H1 (cell line): Measurements from ENCODE around the gene TTPAL. TPM values are rescaled to one million over a fixed set of nuclear protein-coding genes. Genes with fewer than 3 reads are reported as not detected.

Source experiments
- CTCF ChIA-PET: fragments of 300-600 bp; sonication (Branson Sonifier 250); formaldehyde crosslinking; loops from one replicate; lab custom pipeline; 2021; ENCODE audit not compliant: partially characterized antibody; lab: Charles Lee
- POLR2A ChIA-PET: fragments of 300-600 bp; sonication (Branson Sonifier 250); formaldehyde crosslinking; loops from one replicate; lab custom pipeline; 2021; ENCODE audit warnings: inconsistent platforms; ENCODE audit not compliant: partially characterized antibody; lab: Charles Lee
- DNase-seq, 2 experiments: peaks; one replicate each; pipeline versions ENCODE4 v3.0.0 to v3.0.0-alpha.2; 2010 to 2022; ENCODE audit warnings: low spot score in 2 of 2, low read depth in 1 of 2, mixed read lengths in 1 of 2
- FAIRE-seq: peaks from 2 replicates; lab custom pipeline; 2011; peaks lifted over from hg19 to GRCh38; lab: Jason Lieb, UNC
- H2AFZ ChIP-seq: 2 replicates; pipeline ENCODE4 v1.8.1; 2012; ENCODE audit warnings: low read length, inconsistent platforms
- H2AK5ac ChIP-seq: 2 replicates; pipeline ENCODE4 v1.6.1; 2013; ENCODE audit warnings: low read depth, low read length
- H2BK120ac ChIP-seq: replicated peaks from 2 replicates; pipeline ENCODE3; 2013; ENCODE audit warnings: low read depth, low read length, inconsistent platforms
- H2BK12ac ChIP-seq: 2 replicates; pipeline ENCODE4 v1.6.1; 2013; ENCODE audit warnings: low read depth, low read length
- H2BK15ac ChIP-seq: 2 replicates; pipeline ENCODE4 v1.6.1; 2013; ENCODE audit warnings: low read length
- H2BK20ac ChIP-seq: 2 replicates; pipeline ENCODE4 v1.6.1; 2013; ENCODE audit warnings: low read length
- H2BK5ac ChIP-seq: 2 replicates; pipeline ENCODE4 v1.6.1; 2013; ENCODE audit warnings: low read depth, low read length
- H3K14ac ChIP-seq: 2 replicates; pipeline ENCODE4 v1.6.1; 2013; ENCODE audit warnings: inconsistent platforms; ENCODE audit not compliant: insufficient read length
- H3K18ac ChIP-seq: 2 replicates; pipeline ENCODE4 v1.6.1; 2013; ENCODE audit warnings: low read length; ENCODE audit errors: extremely low read depth
- H3K23ac ChIP-seq: 2 replicates; pipeline ENCODE4 v1.6.1; 2013; ENCODE audit warnings: inconsistent platforms; ENCODE audit not compliant: insufficient read length
- H3K23me2 ChIP-seq: 2 replicates; pipeline ENCODE4 v1.6.1; 2013; ENCODE audit warnings: low read depth, low read length
- H3K27ac ChIP-seq: 2 replicates; pipeline ENCODE4 v1.6.1; 2011; ENCODE audit warnings: low read depth, low read length, inconsistent platforms
- H3K27me3 ChIP-seq, 4 experiments: replicated peaks in 1 of 4; 1 replicate in 1 of 4; 2 replicates in 3 of 4; pipeline versions ENCODE4 v1.6.1 to v1.8.1; 2011 to 2013; ENCODE audit warnings: low read length in 3 of 4, mild to moderate bottlenecking in 3 of 4, inconsistent platforms in 2 of 4, mixed read lengths in 2 of 4, moderate library complexity in 1 of 4; ENCODE audit not compliant: control insufficient read depth in 3 of 4, insufficient read depth in 3 of 4; ENCODE audit errors: extremely low read depth in 1 of 4
- H3K36me3 ChIP-seq, 4 experiments: 2 replicates each; pipeline versions ENCODE4 v1.6.1 to v1.8.1; 2011 to 2013; ENCODE audit warnings: mild to moderate bottlenecking in 4 of 4, low read length in 3 of 4, moderate library complexity in 2 of 4, control low read depth in 1 of 4, inconsistent platforms in 1 of 4; ENCODE audit not compliant: insufficient read depth in 4 of 4, control insufficient read depth in 2 of 4
- H3K4ac ChIP-seq: replicated peaks from 2 replicates; pipeline ENCODE3; 2013; ENCODE audit warnings: low read length, low read depth, mixed read lengths, inconsistent platforms; ENCODE audit not compliant: insufficient read length
- H3K4me1 ChIP-seq, 4 experiments: replicated peaks in 1 of 4; 1 replicate in 1 of 4; 2 replicates in 3 of 4; pipeline versions ENCODE4 v1.6.1 to v1.8.1; 2011 to 2013; ENCODE audit warnings: low read length in 3 of 4, inconsistent platforms in 2 of 4, mixed read lengths in 1 of 4; ENCODE audit not compliant: insufficient read depth in 4 of 4, control insufficient read depth in 3 of 4
- H3K4me2 ChIP-seq, 2 experiments: 2 replicates each; pipeline versions ENCODE4 v1.6.1 to v1.8.1; 2011 to 2013; ENCODE audit warnings: low read depth in 2 of 2, low read length in 2 of 2, control low read depth in 1 of 2, inconsistent platforms in 1 of 2, mild to moderate bottlenecking in 1 of 2; ENCODE audit not compliant: insufficient read depth in 1 of 2
- H3K4me3 ChIP-seq, 4 experiments: fragments of 200-600, 300-600 bp in 1 of 4; sonication (generic), shearing (Covaris generic), sonication (Bioruptor Twin) in 1 of 4; 2 replicates each; pipeline versions ENCODE4 v1.5.1 to v1.8.1; 2011 to 2016; ENCODE audit warnings: low read length in 4 of 4, low read depth in 3 of 4, control low read depth in 2 of 4, inconsistent platforms in 2 of 4, mild to moderate bottlenecking in 2 of 4, mixed read lengths in 1 of 4, moderate library complexity in 1 of 4; ENCODE audit not compliant: insufficient read depth in 2 of 4; ENCODE audit errors: extremely low read depth in 1 of 4
- H3K56ac ChIP-seq: replicated peaks from 2 replicates; pipeline ENCODE3; 2013; ENCODE audit warnings: low read depth, mild to moderate bottlenecking, mixed read lengths, low read length, inconsistent platforms; ENCODE audit not compliant: insufficient read length
- H3K79me1 ChIP-seq: 2 replicates; pipeline ENCODE4 v1.6.1; 2013; ENCODE audit warnings: low read depth, low read length, control low read depth
- H3K79me2 ChIP-seq, 2 experiments: 2 replicates each; pipeline versions ENCODE4 v1.6.1 to v1.8.1; 2012 to 2013; ENCODE audit warnings: low read length in 2 of 2, mild to moderate bottlenecking in 2 of 2, inconsistent platforms in 1 of 2; ENCODE audit not compliant: insufficient read depth in 2 of 2, control insufficient read depth in 1 of 2
- H3K9ac ChIP-seq, 4 experiments: replicated peaks in 1 of 4; 1 replicate in 1 of 4; 2 replicates in 3 of 4; pipeline versions ENCODE4 v1.6.1 to v1.8.1; 2011 to 2013; ENCODE audit warnings: low read depth in 3 of 4, low read length in 3 of 4, control low read depth in 2 of 4, mild to moderate bottlenecking in 2 of 4, moderate library complexity in 2 of 4, inconsistent platforms in 1 of 4; ENCODE audit errors: extremely low read depth in 1 of 4
- H3K9me3 ChIP-seq, 2 experiments: 2 replicates each; pipeline versions ENCODE4 v1.6.1 to v1.8.1; 2012 to 2013; ENCODE audit warnings: mild to moderate bottlenecking in 2 of 2, moderate library complexity in 2 of 2, control low read depth in 1 of 2, inconsistent platforms in 1 of 2, low read depth in 1 of 2, low read length in 1 of 2, mixed read lengths in 1 of 2; ENCODE audit not compliant: insufficient read depth in 2 of 2
- H4K20me1 ChIP-seq, 2 experiments: replicated peaks in 1 of 2; 2 replicates each; pipeline versions ENCODE3 to v1.8.1; 2011 to 2013; ENCODE audit warnings: inconsistent platforms in 2 of 2, low read length in 2 of 2, mild to moderate bottlenecking in 1 of 2; ENCODE audit not compliant: insufficient read depth in 2 of 2, control insufficient read depth in 1 of 2
- H4K5ac ChIP-seq: 2 replicates; pipeline ENCODE4 v1.6.1; 2013; ENCODE audit warnings: low read length, low read depth, mixed read lengths, inconsistent platforms; ENCODE audit not compliant: insufficient read length
- H4K8ac ChIP-seq: 2 replicates; pipeline ENCODE4 v1.8.0; 2013; ENCODE audit warnings: mild to moderate bottlenecking, moderate library complexity, low read length, inconsistent platforms; ENCODE audit not compliant: insufficient read depth; ENCODE audit errors: extremely low read depth
- H4K91ac ChIP-seq: replicated peaks from 2 replicates; pipeline ENCODE3; 2013; ENCODE audit warnings: low read length, mixed read lengths, inconsistent platforms; ENCODE audit not compliant: insufficient read length
- CTBP2 ChIP-seq: IDR thresholded peaks from 2 replicates; pipeline ENCODE4 v1.7.0; 2011; ENCODE audit warnings: borderline replicate concordance, mild to moderate bottlenecking, moderate library complexity, mixed read lengths, low read length; ENCODE audit not compliant: insufficient read depth, insufficient read length
- GTF2F1 ChIP-seq: IDR thresholded peaks from 2 replicates; pipeline ENCODE4 v1.6.1; 2012; ENCODE audit warnings: low read depth, low read length, improper control_type of control experiment, borderline replicate concordance
- JUND ChIP-seq: IDR thresholded peaks from 2 replicates; pipeline ENCODE4 v1.6.1; 2011; ENCODE audit warnings: mild to moderate bottlenecking, improper control_type of control experiment, low read length
- MAFK ChIP-seq: IDR thresholded peaks from 2 replicates; pipeline ENCODE4 v1.6.1; 2012; ENCODE audit warnings: low read depth, mild to moderate bottlenecking, improper control_type of control experiment, low read length
- RAD21 ChIP-seq, 2 experiments: IDR thresholded peaks in 1 of 2; conservative IDR thresholded peaks in 1 of 2; 2 replicates each; pipeline ENCODE4 v1.6.1; 2011; ENCODE audit warnings: low read depth in 2 of 2, low read length in 2 of 2, improper control_type of control experiment in 1 of 2, inconsistent platforms in 1 of 2, mild to moderate bottlenecking in 1 of 2, moderate library complexity in 1 of 2
- SIX5 ChIP-seq: IDR thresholded peaks from 2 replicates; pipeline ENCODE4 v1.6.1; 2011; ENCODE audit warnings: mild to moderate bottlenecking, low read depth, low read length
- SRF ChIP-seq: IDR thresholded peaks from 2 replicates; pipeline ENCODE4 v1.6.1; 2011; ENCODE audit warnings: mild to moderate bottlenecking, low read depth, low read length, moderate library complexity
- ZNF274 ChIP-seq: IDR thresholded peaks from 2 replicates; pipeline ENCODE4 v1.7.0; 2012; ENCODE audit warnings: low read length, borderline replicate concordance; ENCODE audit errors: extremely low read depth
- WGBS, 2 experiments: shearing (Covaris generic) in 1 of 2; methylation state at CpG; one replicate each; pipeline versions ENCODE4 v1.1.6 to v1.1.7; 2013 to 2015; ENCODE audit warnings: low lambda C conversion rate in 2 of 2, mixed read lengths in 2 of 2, inconsistent platforms in 1 of 2, low coverage in 1 of 2, missing lambda C conversion rate in 1 of 2; ENCODE audit not compliant: insufficient replicate concordance in 2 of 2, insufficient coverage in 1 of 2, insufficient read length in 1 of 2; ENCODE audit errors: extremely low coverage in 1 of 2, missing lambda C conversion rate in 1 of 2; 5-methylcytosine and 5-hydroxymethylcytosine counted together
- polyA plus RNA-seq, 7 experiments: library from polyadenylated mRNA; depleted of rRNA in 3 of 7; stranded (reverse) in 5 of 7; unstranded in 2 of 7; fragments of >200 nt in 5 of 7; fragments of 200-250 nt in 2 of 7; gene quantifications; 1 replicate in 5 of 7; 2 replicates in 1 of 7; 4 replicates in 1 of 7; pipeline versions ENCODE4 v1.2.1 to v1.2.3, GENCODE V29; 2011 to 2013; ENCODE audit warnings: missing spikeins in 2 of 7, mixed read lengths in 2 of 7
- total RNA-seq: library from RNA; stranded (reverse); fragmentation: NEBNext Ultra II Directional; extraction: Animal tissue kit (Norgen Biotek cat#: 25700); gene quantifications from 2 replicates; pipeline ENCODE4 v1.2.1, GENCODE V29; 2021
- TF ChIP-seq, protein P1 (sequence below): IDR thresholded peaks from 2 replicates; pipeline ENCODE4 v1.6.1; 2012; ENCODE audit warnings: inconsistent platforms

TTPAL gene
- total and polyA plus RNA-seq, 2 of the 8 experiments (the other 6 are each of a cell fraction or from before 2014, with no cell fraction given): 2.8 to 14.0 TPM

DNA sequence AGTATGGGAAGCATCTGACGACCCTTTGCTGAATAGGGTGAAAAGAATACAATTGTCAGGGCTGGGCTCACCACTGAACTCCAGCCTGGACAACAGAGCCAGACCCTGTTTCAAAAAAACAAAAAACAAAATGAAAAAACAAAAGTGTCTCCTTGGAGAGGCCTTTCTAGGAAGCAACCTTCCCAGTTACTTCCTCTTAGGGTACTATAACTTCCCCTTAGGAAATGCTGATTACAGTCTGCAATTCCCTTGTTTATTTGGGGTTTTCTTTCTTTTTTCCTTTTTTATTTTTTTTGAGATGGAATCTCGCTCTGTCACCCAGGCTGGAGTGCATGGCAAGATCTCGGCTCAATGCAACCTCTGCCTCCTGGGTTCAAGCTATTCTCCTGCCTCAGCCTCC, 20.5 kb upstream of the TTPAL start:
- no peaks in the 10 kb centered on the region for H3K79me2 ChIP-seq
- no peaks in the 10 kb centered on the region for H3K79me1 ChIP-seq
- DNase-seq (no peak), FAIRE-seq (no peak)
- no peak overlapping the region for H2AFZ ChIP-seq
- no peak overlapping the region for H3K18ac ChIP-seq
- H2BK5ac ChIP-seq: no peak overlapping the region
- no peak overlapping the region for H3K9ac ChIP-seq
- H3K23ac ChIP-seq: no peak overlapping the region
- H3K14ac ChIP-seq: no peak overlapping the region
- H3K4me2 ChIP-seq: no peak overlapping the region
- H4K5ac ChIP-seq: no peak overlapping the region
- no peaks in the 10 kb centered on the region for H3K27me3 ChIP-seq
- H4K8ac ChIP-seq: no peak overlapping the region
- H3K4ac ChIP-seq: no peak overlapping the region
- POLR2A ChIA-PET: no interaction called here
- H3K9me3 ChIP-seq: no peaks in the 10 kb centered on the region
- CTCF ChIA-PET: interaction anchor here (0.8 to 1.7 kb wide), 2 partner anchors 66 to 70 kb away, joined by 4 to 9 read pairs; no protein-coding TSS in a partner anchor
- H2AK5ac ChIP-seq: no peak overlapping the region
- no peak overlapping the region for H3K27ac ChIP-seq
- H3K23me2 ChIP-seq: no peaks in the 10 kb centered on the region
- no peak overlapping the region for H3K4me3 ChIP-seq
- H3K56ac ChIP-seq: no peak overlapping the region
- H2BK20ac ChIP-seq: no peak overlapping the region
- H3K36me3 ChIP-seq: no peaks in the 10 kb centered on the region
- H2BK15ac ChIP-seq: no peak overlapping the region
- peaks cover 0 to 2% of the 10 kb centered on the region in 2 experiments for H4K20me1 ChIP-seq
- H4K91ac ChIP-seq: no peak overlapping the region
- H2BK120ac ChIP-seq: no peak overlapping the region
- no peak overlapping the region for H2BK12ac ChIP-seq
- 92% methylated on average over 3 of the region's 3 CpGs; no CpG with 5 or more reads in 1 of the 2 experiments for whole genome bisulfite sequencing, 2 experiments
- H3K4me1 ChIP-seq: no peaks in the 10 kb centered on the region
- TF ChIP-seq SRF (no peak), MAFK (no peak), GTF2F1 (no peak), JUND (no peak), SIX5 (no peak), CTBP2 (no peak), RAD21 (IDR thresholded peaks at IDR 0.05 in 1 of 2, conservative IDR thresholded peaks at IDR 0.05 in 1 of 2; ENCODE audit: low read depth in 2 of 2, low read length in 2 of 2) (no peak), ZNF274 (no peak)
- TF ChIP-seq, protein P1, sequence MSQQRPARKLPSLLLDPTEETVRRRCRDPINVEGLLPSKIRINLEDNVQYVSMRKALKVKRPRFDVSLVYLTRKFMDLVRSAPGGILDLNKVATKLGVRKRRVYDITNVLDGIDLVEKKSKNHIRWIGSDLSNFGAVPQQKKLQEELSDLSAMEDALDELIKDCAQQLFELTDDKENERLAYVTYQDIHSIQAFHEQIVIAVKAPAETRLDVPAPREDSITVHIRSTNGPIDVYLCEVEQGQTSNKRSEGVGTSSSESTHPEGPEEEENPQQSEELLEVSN: no peak
